T-helper 17 cell (primary cell): Measurements from ENCODE around the gene ADAMTS20. TPM values are rescaled to one million over a fixed set of nuclear protein-coding genes. Genes with fewer than 3 reads are reported as not detected.
"Not testable (repeated sequence)": the region's sequence is repeated elsewhere in the genome, so short reads cannot be mapped to it uniquely, and the experiment has no call there.

ENCODE experiments used
- ATAC-seq: fragments of 150-1000 bp; cut with Tn5 transposase; 2 replicates; pipeline ENCODE4 v1.10.0; 2021; ENCODE audit warnings: mild to moderate bottlenecking, moderate library complexity
- DNase-seq, 3 donors: peaks; one replicate each; pipeline versions ENCODE4 v3.0.0 to v3.0.0-alpha.2; 2020 to 2021
- H3K9me3 ChIP-seq: one replicate; pipeline ENCODE4 v1.7.0; 2013; ENCODE audit warnings: low read length, mild to moderate bottlenecking; ENCODE audit not compliant: control insufficient read depth, poor library complexity, severe bottlenecking
- H3K27ac Mint-ChIP-seq: one replicate; pipeline ENCODE4 v1.8.0; 2022; ENCODE audit warnings: mild to moderate bottlenecking, moderate library complexity, mixed read lengths
- H3K27me3 Mint-ChIP-seq: one replicate; pipeline ENCODE4 v1.8.0; 2022; ENCODE audit warnings: mixed read lengths
- H3K36me3 Mint-ChIP-seq: one replicate; pipeline ENCODE4 v1.8.0; 2022; ENCODE audit warnings: low read depth, mixed read lengths
- H3K4me1 Mint-ChIP-seq: one replicate; pipeline ENCODE4 v1.8.0; 2022; ENCODE audit warnings: mild to moderate bottlenecking, mixed read lengths
- H3K4me3 Mint-ChIP-seq: one replicate; pipeline ENCODE4 v1.8.0; 2022; ENCODE audit warnings: mild to moderate bottlenecking, moderate library complexity, mixed read lengths
- total RNA-seq, 4 donors: library from RNA in 2 of 4; stranded (reverse) in 2 of 4; gene quantifications; one replicate each; pipeline ENCODE4 v1.2.3 and lab custom pipeline; 2022 to 2026

ADAMTS20 gene
- total RNA-seq, 2 donors from 2014 or later = not detected

- no peak overlapping the region for H3K4me3 Mint-ChIP-seq
- no peaks in the 10 kb centered on the region for H3K9me3 ChIP-seq
- H3K36me3 Mint-ChIP-seq = peaks cover 3% of the 10 kb centered on the region
- H3K4me1 Mint-ChIP-seq = no peaks in the 10 kb centered on the region
- no peak for ATAC-seq
- H3K27ac Mint-ChIP-seq = no peak overlapping the region
- peaks cover 18% of the 10 kb centered on the region for H3K27me3 Mint-ChIP-seq
- DNase-seq = no peak
These were observed 4.1 kb upstream of the ADAMTS20 start for GRCh38 chr12:43556057-43556456.

- H3K4me3 Mint-ChIP-seq = peak overlapping the region; percentile 37
- DNase-seq (no peak), ATAC-seq (no peak)
- peaks cover 3% of the 10 kb centered on the region for H3K36me3 Mint-ChIP-seq
- no peaks in the 10 kb centered on the region for H3K9me3 ChIP-seq
- no peaks in the 10 kb centered on the region for H3K4me1 Mint-ChIP-seq
- peaks cover 30% of the 10 kb centered on the region for H3K27me3 Mint-ChIP-seq
- no peak overlapping the region for H3K27ac Mint-ChIP-seq
These were observed 578 bp downstream of the ADAMTS20 start for GRCh38 chr12:43551279-43551970.

GRCh38 chr12:43550831-43551271 lies 1.2 kb downstream of the ADAMTS20 start:
- Mint-ChIP-seq H3K36me3 (peaks cover 3% of the 10 kb centered on the region), H3K27ac (no peak overlapping the region), H3K4me3 (no peak overlapping the region), H3K4me1 (no peaks in the 10 kb centered on the region), H3K27me3 (peaks cover 30% of the 10 kb centered on the region)
- ATAC-seq = no peak
- H3K9me3 ChIP-seq = no peaks in the 10 kb centered on the region
- DNase-seq = no peak

GRCh38 chr12:43544703-43545102 lies 7.3 kb downstream of the ADAMTS20 start:
- Mint-ChIP-seq H3K27ac (no peak overlapping the region), H3K4me1 (no peaks in the 10 kb centered on the region), H3K36me3 (no peaks in the 10 kb centered on the region), H3K27me3 (peaks cover 4% of the 10 kb centered on the region), H3K4me3 (no peak overlapping the region)
- ATAC-seq = no peak
- no peaks in the 10 kb centered on the region for H3K9me3 ChIP-seq
- no peak for DNase-seq

- H3K4me3 Mint-ChIP-seq = no peak overlapping the region
These were observed 11.5 kb downstream of the ADAMTS20 start for GRCh38 chr12:43540470-43540869.

GRCh38 chr12:43537675-43538074 lies 14.3 kb downstream of the ADAMTS20 start:
- not testable (repeated sequence) for H3K4me1 Mint-ChIP-seq, H3K36me3 Mint-ChIP-seq, H3K4me3 Mint-ChIP-seq, H3K9me3 ChIP-seq, DNase-seq, ATAC-seq, H3K27ac Mint-ChIP-seq, H3K27me3 Mint-ChIP-seq

More at GRCh38 chr12:43540470-43540869, 11.5 kb downstream of the ADAMTS20 start:
- ATAC-seq (no peak), DNase-seq (no peak)
- Mint-ChIP-seq H3K27me3 (peaks cover 4% of the 10 kb centered on the region), H3K27ac (no peak overlapping the region), H3K4me1 (no peaks in the 10 kb centered on the region), H3K36me3 (no peaks in the 10 kb centered on the region)
- H3K9me3 ChIP-seq = no peaks in the 10 kb centered on the region

GRCh38 chr12:43516045-43516444 lies 36.0 kb downstream of the ADAMTS20 start:
- no peaks in the 10 kb centered on the region for H3K36me3 Mint-ChIP-seq
- H3K4me1 Mint-ChIP-seq = no peaks in the 10 kb centered on the region
- no peaks in the 10 kb centered on the region for H3K9me3 ChIP-seq
- no peak for ATAC-seq
- peaks cover 6% of the 10 kb centered on the region for H3K27me3 Mint-ChIP-seq
- H3K27ac Mint-ChIP-seq = no peak overlapping the region
- H3K4me3 Mint-ChIP-seq = no peak overlapping the region
- no peak for DNase-seq

- Mint-ChIP-seq H3K27me3 (no peaks in the 10 kb centered on the region), H3K4me1 (no peaks in the 10 kb centered on the region), H3K36me3 (no peaks in the 10 kb centered on the region), H3K4me3 (no peak overlapping the region), H3K27ac (no peak overlapping the region)
- H3K9me3 ChIP-seq = no peaks in the 10 kb centered on the region
- ATAC-seq (no peak), DNase-seq (no peak)
These were observed 50.3 kb downstream of the ADAMTS20 start for GRCh38 chr12:43501703-43502102.

- ATAC-seq (no peak), DNase-seq (no peak)
- H3K9me3 ChIP-seq = no peaks in the 10 kb centered on the region
- Mint-ChIP-seq H3K27me3 (no peaks in the 10 kb centered on the region), H3K4me1 (no peaks in the 10 kb centered on the region), H3K27ac (no peak overlapping the region), H3K36me3 (no peaks in the 10 kb centered on the region), H3K4me3 (no peak overlapping the region)
These were observed 58.7 kb downstream of the ADAMTS20 start for GRCh38 chr12:43493261-43493797.

- no peak for DNase-seq
- ATAC-seq = no peak
- H3K4me3 Mint-ChIP-seq = no peak overlapping the region
- H3K4me1 Mint-ChIP-seq = no peaks in the 10 kb centered on the region
- H3K27me3 Mint-ChIP-seq = no peaks in the 10 kb centered on the region
- H3K9me3 ChIP-seq = no peaks in the 10 kb centered on the region
- H3K36me3 Mint-ChIP-seq = no peaks in the 10 kb centered on the region
- no peak overlapping the region for H3K27ac Mint-ChIP-seq
These were observed 69.5 kb downstream of the ADAMTS20 start for GRCh38 chr12:43482311-43483085.

- H3K27ac Mint-ChIP-seq = no peak overlapping the region
- no peak for DNase-seq
- H3K9me3 ChIP-seq = no peaks in the 10 kb centered on the region
- H3K27me3 Mint-ChIP-seq = no peaks in the 10 kb centered on the region
- no peaks in the 10 kb centered on the region for H3K36me3 Mint-ChIP-seq
- H3K4me1 Mint-ChIP-seq = no peaks in the 10 kb centered on the region
- no peak overlapping the region for H3K4me3 Mint-ChIP-seq
- ATAC-seq = no peak
These were observed 71.4 kb downstream of the ADAMTS20 start for GRCh38 chr12:43480591-43480990.

- no peaks in the 10 kb centered on the region for H3K27me3 Mint-ChIP-seq
- H3K4me1 Mint-ChIP-seq = no peaks in the 10 kb centered on the region
- H3K27ac Mint-ChIP-seq = no peak overlapping the region
- H3K4me3 Mint-ChIP-seq = no peak overlapping the region
- no peaks in the 10 kb centered on the region for H3K36me3 Mint-ChIP-seq
- no peak for DNase-seq
- H3K9me3 ChIP-seq = no peaks in the 10 kb centered on the region
- no peak for ATAC-seq
These were observed 89.3 kb downstream of the ADAMTS20 start for GRCh38 chr12:43462741-43463140.

GRCh38 chr12:43462080-43462479 lies 89.9 kb downstream of the ADAMTS20 start:
- no peaks in the 10 kb centered on the region for H3K9me3 ChIP-seq
- Mint-ChIP-seq H3K4me3 (no peak overlapping the region), H3K36me3 (no peaks in the 10 kb centered on the region), H3K27ac (no peak overlapping the region), H3K4me1 (no peaks in the 10 kb centered on the region), H3K27me3 (no peaks in the 10 kb centered on the region)
- DNase-seq (no peak), ATAC-seq (no peak)
